Lower leg skin (tissue), 3 donors: Measurements from ENCODE around the gene UTF1.

ENCODE experiments used
- CTCF ChIP-seq, 3 donors: fragments of 450-650 bp; IDR thresholded peaks; one replicate each; pipeline ENCODE4 v1.5.1; 2016; ENCODE audit warnings: antibody characterized with exemption in 3 of 3, mild to moderate bottlenecking in 3 of 3, moderate library complexity in 2 of 3
- POLR2A ChIP-seq, 2 donors: fragments of 450-650 bp; IDR thresholded peaks; one replicate each; pipeline ENCODE4 v1.6.1; 2016 to 2017; ENCODE audit warnings: antibody characterized with exemption in 2 of 2, mild to moderate bottlenecking in 1 of 2, moderate library complexity in 1 of 2

DNA sequence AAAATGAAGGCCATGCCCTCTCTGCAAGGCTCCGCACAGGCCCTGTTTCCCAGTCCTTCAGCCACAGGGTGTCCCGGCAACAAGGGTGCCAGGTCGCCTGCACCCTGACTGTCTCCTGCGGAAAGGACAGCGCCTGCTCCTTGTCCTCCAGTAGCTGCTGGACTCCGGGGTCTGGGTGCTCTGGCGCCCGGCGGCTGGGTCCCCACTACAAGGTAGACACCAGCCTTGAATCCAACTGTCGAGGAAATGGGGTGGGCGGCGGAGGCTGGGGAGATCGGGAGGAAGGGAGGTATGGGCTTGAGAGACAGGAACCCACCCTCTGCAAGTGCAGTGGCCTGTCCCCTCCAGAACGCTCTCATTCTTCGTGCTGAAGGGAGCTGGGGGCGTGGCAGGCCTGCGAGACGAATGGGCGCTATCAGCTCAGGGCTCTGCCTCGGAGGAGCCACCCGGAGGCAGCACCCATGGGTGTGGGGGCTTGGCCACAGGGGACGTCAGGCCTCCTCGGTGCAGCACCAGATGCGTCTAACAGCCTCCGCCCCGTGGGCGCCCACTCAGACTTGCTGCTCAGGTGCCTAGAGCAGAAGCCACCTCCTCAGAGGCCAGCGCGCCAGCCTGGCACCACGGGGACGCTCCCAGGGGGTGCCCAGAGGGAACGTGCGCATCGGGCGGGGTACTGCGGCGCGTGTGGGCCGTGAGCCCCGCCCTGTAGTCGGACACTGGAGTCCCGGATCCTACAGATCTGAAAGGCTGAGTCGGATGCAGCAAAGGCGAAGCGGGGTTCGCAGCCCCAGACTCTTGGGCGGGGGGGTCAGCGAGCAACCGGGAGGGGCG, 31.1 kb downstream of the UTF1 start:
- TF ChIP-seq CTCF (IDR thresholded peaks at IDR 0.05), result no peak
- TF ChIP-seq POLR2A (IDR thresholded peaks at IDR 0.05), result no peak
